ENCODE results near the gene PHLDB1.

DNA sequence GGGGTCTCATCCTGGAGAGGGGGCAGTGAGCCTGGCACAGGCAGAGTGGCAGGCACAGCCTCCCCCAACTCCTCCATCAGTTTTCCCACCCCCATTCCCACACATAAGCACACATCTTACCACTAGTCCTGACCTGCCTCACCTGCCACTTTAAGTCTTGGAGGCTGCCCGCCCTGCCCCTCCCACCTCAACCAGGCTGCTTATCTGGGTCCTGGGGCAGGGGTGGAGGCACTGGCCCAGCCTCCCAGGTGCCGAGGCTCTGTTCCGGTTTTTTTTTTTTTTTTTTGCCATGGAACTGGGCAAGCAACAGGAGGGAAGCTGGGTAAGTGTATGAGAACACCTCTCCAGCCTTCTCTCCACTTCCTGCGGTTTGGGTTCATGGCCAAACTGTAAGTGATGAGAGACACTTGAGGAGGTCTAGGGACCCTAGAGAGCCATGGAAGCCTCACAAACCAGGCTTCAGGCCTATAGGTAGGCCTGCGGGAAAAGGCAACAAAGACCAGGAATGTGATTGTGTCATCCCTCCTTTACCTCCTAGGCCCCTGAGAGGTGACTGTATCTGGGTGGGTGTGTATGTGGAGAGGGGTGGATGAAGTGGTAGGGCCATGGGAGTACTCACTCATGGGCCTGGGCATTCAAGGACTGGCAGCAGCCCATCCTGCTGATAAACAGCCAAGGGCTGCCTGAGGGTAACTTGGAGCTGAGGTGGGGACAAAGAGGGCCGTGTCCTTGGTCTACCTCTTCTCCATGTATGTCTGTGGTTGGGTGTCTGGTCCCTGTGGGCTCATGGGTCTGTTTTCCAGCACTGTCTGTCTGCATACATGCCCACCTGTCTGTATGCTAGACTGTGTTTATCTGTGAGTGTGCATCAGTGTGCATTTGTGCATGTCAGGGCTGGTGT, 22.6 kb downstream of the PHLDB1 start:
- TF ChIP-seq, protein P1, sequence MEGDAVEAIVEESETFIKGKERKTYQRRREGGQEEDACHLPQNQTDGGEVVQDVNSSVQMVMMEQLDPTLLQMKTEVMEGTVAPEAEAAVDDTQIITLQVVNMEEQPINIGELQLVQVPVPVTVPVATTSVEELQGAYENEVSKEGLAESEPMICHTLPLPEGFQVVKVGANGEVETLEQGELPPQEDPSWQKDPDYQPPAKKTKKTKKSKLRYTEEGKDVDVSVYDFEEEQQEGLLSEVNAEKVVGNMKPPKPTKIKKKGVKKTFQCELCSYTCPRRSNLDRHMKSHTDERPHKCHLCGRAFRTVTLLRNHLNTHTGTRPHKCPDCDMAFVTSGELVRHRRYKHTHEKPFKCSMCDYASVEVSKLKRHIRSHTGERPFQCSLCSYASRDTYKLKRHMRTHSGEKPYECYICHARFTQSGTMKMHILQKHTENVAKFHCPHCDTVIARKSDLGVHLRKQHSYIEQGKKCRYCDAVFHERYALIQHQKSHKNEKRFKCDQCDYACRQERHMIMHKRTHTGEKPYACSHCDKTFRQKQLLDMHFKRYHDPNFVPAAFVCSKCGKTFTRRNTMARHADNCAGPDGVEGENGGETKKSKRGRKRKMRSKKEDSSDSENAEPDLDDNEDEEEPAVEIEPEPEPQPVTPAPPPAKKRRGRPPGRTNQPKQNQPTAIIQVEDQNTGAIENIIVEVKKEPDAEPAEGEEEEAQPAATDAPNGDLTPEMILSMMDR (IDR thresholded peaks at IDR 0.05): no peak
- TF ChIP-seq POLR2A (IDR thresholded peaks at IDR 0.05): no peak
